ENCODE data around the gene IGF1R.

IGF1R gene

GRCh38 chr15:98676586-98677270 lies 28.4 kb downstream of the IGF1R start:
- no peak for FAIRE-seq

GRCh38 chr15:98677345-98678059 lies 29.2 kb downstream of the IGF1R start:
- FAIRE-seq, result no peak

DNA sequence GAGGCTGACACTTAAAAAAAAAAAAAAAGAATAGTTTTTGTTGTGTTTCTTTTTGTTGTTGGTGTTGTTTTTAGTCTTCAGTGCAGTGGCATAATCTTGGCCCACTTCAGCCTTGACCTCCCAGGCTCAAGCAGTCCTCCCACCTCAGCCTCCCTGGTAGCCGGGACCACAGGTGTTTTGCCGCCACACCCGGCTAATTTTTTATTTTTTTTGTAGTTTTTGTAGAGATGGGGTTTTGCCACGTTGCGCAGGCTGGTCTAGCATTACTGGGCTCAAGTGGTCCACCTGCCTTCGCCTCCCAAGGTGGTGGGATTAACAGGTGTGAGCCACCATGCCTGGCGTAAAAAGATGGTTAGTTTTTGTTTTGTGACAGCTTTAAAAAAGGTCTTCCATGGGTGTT lies 30.1 kb downstream of the IGF1R start:
- FAIRE-seq, result no peak

- no peak for FAIRE-seq
These were observed 32.7 kb downstream of the IGF1R start for GRCh38 chr15:98681061-98681460.

GRCh38 chr15:98682992-98683701 lies 34.8 kb downstream of the IGF1R start:
- no peak for FAIRE-seq

DNA sequence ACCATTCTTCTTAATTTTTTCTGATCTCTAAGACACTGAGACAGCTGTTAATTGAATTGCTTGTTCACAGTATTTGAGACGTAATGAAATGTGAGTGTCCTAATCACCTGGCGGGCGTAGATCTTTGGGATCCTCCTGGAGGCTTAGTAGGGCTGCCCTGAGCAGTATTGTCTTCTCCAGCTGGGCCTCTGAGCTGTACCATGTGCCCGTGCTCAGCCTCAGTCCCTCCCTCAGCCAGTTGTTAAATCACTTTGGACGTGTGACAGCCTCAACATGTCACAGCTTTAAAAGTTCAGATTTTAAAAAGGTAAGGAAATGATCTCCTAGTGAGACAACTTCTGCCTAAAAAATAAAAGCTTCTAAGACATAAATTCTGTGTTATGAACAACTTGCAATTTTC lies 35.5 kb downstream of the IGF1R start:
- no peak for FAIRE-seq

- no peak for FAIRE-seq
These were observed 36.1 kb downstream of the IGF1R start for GRCh38 chr15:98684436-98684835.

DNA sequence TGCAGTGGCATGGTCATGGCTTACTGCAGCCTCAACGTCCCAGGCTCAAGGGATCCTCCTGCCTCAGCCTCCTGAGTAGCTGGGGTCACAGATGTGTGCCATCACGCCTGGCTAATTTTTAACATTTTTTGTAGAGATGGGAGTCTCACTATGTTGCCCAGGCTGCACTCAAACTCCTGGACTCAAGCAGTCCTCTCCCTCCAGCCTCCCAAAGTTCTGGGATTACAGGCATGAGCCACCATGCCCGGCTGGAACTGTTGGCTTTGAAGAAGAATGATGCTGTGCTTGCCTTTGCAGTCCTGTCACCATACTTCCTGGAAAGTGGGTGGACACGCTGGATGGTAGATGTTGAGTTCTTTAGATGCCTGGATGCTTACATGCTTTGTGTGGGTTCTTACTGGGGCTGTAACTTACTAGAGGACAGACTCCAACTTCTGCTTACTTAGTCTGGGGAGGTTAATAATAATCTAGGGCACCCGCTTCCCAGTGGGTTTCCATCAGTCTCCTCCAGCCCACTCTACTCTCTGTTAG lies 36.7 kb downstream of the IGF1R start:
- no peak for FAIRE-seq

GRCh38 chr15:98686983-98687382 lies 38.6 kb downstream of the IGF1R start:
- no peak for FAIRE-seq

DNA sequence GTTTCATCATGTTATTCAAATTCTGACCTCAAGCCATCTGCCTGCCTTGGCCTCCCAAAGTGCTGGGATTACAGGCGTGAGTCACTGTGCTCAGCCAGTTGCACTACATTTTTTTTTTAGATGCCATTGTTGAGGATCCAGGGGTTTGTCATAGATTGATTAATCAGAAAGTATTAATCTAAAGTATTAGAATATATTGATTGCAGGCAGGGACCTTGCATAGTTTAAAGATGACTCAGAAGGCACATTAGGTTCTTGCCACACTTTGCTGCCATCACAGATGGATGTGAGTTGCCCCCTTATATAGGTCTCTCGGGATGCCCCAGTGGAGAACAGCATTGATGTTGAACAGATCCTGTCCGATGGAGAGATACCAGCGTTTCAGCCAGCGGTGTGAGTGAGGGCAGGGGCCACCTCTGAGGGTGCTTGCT lies 41.1 kb downstream of the IGF1R start:
- FAIRE-seq, result no peak

GRCh38 chr15:98690272-98690950 lies 42.1 kb downstream of the IGF1R start:
- FAIRE-seq, result no peak

GRCh38 chr15:98692213-98692612 lies 43.9 kb downstream of the IGF1R start:
- no peak for FAIRE-seq

DNA sequence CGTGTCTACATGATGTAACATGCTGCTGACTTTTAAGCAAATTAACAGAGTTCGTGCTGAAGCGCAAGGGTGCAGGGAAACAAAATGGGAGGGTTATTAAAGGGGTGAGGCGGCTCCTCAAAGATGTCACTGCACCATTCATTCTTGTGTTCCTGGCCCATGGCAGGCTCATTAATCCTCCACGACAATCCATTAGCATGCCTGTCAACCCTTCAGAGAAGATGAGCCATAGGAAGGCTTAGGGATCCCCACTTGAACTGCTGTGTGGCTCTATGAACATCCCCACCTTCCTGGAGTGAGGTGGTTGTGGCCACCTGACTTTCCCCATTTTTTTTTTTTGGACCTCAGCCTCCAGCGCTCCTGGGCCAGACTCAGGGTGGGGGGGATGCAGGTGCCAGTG lies 45.8 kb downstream of the IGF1R start:
- no peak for FAIRE-seq

GRCh38 chr15:98698792-98699191 lies 50.5 kb downstream of the IGF1R start:
- no peak for FAIRE-seq

DNA sequence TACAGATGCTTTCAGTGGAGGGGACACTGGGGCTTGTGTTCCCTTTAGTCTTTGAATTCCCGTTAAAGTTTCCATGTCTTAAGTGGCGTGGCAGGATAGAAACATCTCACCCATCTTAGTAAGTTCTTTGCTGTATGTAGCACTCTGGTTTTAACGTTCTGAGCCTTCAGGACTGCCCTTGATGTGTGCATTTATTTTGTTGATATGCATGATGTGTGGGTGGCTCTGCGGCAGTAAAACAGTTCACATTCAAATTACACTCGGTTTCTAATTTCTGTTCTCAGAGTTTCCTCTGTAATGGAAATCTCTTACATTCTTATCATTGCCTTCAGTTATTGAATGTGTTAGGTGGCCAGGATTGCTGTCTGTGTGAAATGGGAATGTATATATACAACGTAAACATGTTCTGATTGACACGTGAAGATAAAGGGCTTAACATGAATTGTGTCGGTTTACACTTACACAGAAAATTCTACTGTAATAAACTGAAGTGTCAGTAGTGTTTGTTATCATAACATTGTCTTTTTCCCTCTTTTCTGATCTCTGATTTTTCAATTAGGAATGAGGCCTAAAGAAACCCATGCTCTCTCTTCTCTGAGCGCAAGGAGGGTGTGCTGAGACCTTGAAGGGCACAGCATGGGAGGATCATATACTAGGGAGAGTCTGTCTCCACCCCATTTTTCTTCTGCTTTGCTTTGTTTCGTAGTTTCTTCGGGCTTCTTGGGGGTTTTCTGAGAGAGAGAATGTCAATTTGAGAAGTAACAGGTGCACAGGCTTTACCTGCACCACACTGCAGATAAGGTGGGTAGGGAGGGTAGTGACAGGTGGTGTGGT lies 51.5 kb downstream of the IGF1R start:
- FAIRE-seq, result no peak

DNA sequence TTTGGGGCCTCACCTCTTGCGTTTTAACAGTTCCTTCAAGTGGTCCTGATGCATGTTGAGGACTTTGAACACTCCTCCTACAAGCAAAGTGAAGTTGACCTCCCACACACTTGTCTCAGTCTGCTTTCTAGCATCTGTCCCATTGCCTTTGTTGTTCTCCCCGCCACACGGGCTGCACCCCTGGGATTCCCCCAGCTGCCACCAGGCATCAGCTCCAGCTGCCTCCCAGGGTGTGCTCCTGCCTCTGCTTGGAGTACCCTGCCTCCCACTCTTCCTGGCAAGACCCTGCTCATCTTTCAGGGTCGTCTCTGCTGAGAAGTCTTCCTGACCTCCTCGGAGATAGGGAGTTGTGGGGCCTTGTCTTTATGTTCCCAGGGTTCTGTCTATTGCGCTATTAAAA lies 52.2 kb downstream of the IGF1R start:
- no peak for FAIRE-seq

- FAIRE-seq, result no peak
These were observed 54.9 kb downstream of the IGF1R start for GRCh38 chr15:98703126-98703685.

GRCh38 chr15:98705070-98705469 lies 56.7 kb downstream of the IGF1R start:
- FAIRE-seq, result no peak

DNA sequence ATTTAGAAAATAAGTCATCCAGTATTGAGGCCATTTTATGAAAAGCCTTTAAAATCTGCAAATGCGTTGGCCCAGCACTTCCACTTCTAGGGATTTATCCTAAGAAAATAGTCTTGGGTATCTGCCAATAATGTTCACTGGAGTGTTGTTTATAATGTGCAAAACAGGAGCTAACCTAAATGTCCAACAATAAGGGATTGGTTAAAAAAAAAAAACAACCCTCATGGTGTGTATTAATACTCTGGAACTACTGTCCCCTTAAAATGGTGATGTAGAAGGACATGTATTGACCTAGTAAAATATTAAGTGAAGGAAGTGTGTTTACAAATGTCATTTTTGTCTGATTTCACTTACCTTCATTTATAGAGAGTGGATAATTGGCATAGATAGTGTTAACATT lies 58.0 kb downstream of the IGF1R start:
- no peak for FAIRE-seq

DNA sequence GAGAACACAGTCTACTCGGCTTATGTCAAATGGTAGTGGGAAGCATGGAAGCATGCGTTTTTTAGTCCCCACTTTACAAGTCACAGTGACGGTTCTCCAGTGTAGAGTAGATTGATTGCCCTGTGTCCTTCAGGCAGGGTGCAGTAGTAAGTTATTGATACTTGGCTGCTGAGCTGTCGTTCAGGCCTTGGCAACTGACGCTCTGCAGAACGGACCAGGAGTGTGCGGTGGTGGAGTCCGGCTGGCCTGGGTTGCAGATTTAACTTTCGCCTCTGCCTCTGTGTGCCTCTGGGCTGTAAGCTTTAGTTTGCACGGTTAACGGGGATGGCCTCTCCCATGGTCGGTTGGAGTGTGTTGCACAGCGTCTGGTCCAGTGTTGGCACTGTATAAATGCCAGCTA lies 58.6 kb downstream of the IGF1R start:
- FAIRE-seq, result no peak

DNA sequence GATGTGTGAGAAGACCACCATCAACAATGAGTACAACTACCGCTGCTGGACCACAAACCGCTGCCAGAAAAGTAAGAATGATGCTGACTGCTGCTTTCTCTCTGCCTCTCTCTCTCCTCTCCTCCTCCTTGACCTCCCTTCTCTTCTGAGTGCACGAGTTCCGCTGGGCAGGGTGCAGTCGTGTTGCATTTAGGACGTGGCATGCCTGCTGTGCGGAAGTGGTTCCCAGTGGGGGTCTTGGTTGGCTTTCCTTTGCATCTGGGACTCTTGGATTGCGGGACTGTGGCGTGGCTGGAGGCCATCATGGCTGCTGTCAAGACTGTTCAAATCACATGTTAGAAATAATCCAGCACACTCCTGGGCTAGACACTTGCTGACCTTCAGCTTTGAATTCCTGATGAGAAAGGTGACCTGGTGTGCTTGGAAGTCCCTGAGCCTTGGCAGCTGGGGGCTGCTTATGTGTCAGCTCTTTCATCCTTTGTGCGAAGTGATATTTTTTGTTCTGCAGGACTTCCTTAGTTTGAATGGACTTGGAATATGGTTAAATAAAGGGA lies 59.8 kb downstream of the IGF1R start:
- FAIRE-seq, result no peak

- no peak for FAIRE-seq
These were observed 63.5 kb downstream of the IGF1R start for GRCh38 chr15:98711810-98712209.

Data from TTC549 (cell line).